ENCODE data around the gene TMC2.
"Not testable (repeated sequence)": the region's sequence is repeated elsewhere in the genome, so short reads cannot be mapped to it uniquely, and the experiment has no call there.

Gene TMC2

GRCh38 chr20:2663364-2663886 is 127.1 kb downstream of the TMC2 start:
- no peak for DNase-seq (ENCODE audit: low read depth)

- DNase-seq (ENCODE audit: low read depth) = peak; percentile 85
These were observed 127.7 kb downstream of the TMC2 start, which contains the start of gene IDH3B for GRCh38 chr20:2663887-2664719. IDH3B (minus strand) TSS chr20:2664216; CDS start chr20:2664188, 28 bp downstream.

- DNase-seq (ENCODE audit: low read depth) = no peak
These were observed 135.6 kb downstream of the TMC2 start for GRCh38 chr20:2671977-2672376.

- no peak for DNase-seq (ENCODE audit: low read depth)
These were observed 136.1 kb downstream of the TMC2 start for GRCh38 chr20:2672446-2672845.

GRCh38 chr20:2673453-2673852 is 137.1 kb downstream of the TMC2 start:
- DNase-seq (ENCODE audit: low read depth) = no peak

GRCh38 chr20:2680046-2680445 is 143.7 kb downstream of the TMC2 start:
- DNase-seq (ENCODE audit: low read depth) = no peak

GRCh38 chr20:2682040-2682439 is 145.7 kb downstream of the TMC2 start:
- DNase-seq (ENCODE audit: low read depth) = not testable (repeated sequence)

- DNase-seq (ENCODE audit: low read depth) = not testable (repeated sequence)
These were observed 148.4 kb downstream of the TMC2 start for GRCh38 chr20:2684817-2685216.

GRCh38 chr20:2687514-2687913 is 151.1 kb downstream of the TMC2 start:
- no peak for DNase-seq (ENCODE audit: low read depth)

- DNase-seq (ENCODE audit: low read depth) = peak; percentile 61
These were observed 151.7 kb downstream of the TMC2 start for GRCh38 chr20:2688041-2688591.

- DNase-seq (ENCODE audit: low read depth) = no peak
These were observed 153.8 kb downstream of the TMC2 start for GRCh38 chr20:2690213-2690612.

- no peak for DNase-seq (ENCODE audit: low read depth)
These were observed 154.3 kb downstream of the TMC2 start for GRCh38 chr20:2690718-2691117.

- no peak for DNase-seq (ENCODE audit: low read depth)
These were observed 154.8 kb downstream of the TMC2 start for GRCh38 chr20:2691127-2691526.
